LHCN-M2 (cell line): ENCODE measurements around the gene HPX. TPM values are rescaled to one million over a fixed set of nuclear protein-coding genes. Genes with fewer than 3 reads are reported as not detected.

Source experiments
- DNase-seq: peaks from one replicate; pipeline ENCODE4 v3.0.0-alpha.2; 2012; ENCODE audit warnings: low read depth
- total RNA-seq: library from RNA; depleted of rRNA; stranded (reverse); fragments of >200 nt; gene quantifications from 2 replicates; pipeline ENCODE4 v1.2.3, GENCODE V29; 2014

HPX gene
- total RNA-seq, 1 experiment from 2014 or later: not detected

DNA sequence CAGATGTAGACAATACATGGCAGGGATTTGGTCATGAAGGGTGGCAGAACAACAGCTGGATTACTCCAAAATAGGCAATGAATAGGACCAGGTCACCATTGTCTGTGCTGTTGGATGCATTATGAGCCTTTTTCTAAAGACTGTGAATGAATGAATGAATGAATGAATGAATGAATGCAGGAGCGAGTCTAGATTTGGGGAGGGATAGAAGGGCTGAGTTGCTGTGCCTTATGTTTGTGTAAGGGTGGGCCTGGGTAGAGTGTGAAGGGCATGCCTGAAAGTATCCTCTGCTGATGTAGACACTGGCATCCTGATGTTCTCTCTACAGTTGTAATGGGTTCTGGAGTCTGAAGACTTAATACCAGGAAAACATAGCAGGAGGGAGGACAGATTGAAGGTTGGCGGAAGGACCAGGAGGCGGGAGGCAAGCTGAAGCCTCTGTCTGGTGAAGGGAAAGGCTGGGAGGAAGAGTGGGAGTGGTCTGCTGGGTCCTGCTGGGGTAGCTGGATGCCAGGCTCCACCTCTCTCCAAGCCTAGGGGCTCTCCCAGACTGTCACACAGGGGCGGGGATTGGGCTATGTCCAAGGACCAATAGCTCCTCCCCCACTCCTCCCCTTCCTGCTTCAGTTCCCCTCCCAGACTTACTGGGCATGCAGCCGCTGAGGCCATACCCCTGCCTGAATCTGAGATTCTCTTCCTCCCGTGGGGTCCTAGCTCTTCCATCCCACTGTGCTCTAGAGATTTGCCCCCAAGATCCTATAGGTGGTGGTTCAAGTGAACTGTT is 28.1 kb upstream of the HPX start:
- peak; percentile 37 for DNase-seq

DNA sequence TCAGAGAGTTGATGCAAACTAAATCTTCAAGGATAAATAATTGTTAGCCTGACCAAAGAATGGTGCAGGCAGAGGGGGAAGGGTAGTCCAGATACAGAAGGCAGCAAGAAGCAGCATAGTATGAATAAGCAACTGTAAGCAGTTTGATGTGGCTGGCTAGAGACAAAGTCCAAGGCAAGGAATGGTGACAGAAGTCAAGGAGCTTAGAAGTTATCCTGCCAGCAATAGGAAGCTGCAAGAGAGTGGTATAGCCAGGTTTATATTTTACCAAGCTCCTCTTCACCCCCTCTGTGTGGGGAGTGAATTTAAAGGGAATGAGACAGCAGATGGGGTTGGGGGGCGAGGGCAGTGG is 18.3 kb upstream of the HPX start:
- DNase-seq: no peak

DNA sequence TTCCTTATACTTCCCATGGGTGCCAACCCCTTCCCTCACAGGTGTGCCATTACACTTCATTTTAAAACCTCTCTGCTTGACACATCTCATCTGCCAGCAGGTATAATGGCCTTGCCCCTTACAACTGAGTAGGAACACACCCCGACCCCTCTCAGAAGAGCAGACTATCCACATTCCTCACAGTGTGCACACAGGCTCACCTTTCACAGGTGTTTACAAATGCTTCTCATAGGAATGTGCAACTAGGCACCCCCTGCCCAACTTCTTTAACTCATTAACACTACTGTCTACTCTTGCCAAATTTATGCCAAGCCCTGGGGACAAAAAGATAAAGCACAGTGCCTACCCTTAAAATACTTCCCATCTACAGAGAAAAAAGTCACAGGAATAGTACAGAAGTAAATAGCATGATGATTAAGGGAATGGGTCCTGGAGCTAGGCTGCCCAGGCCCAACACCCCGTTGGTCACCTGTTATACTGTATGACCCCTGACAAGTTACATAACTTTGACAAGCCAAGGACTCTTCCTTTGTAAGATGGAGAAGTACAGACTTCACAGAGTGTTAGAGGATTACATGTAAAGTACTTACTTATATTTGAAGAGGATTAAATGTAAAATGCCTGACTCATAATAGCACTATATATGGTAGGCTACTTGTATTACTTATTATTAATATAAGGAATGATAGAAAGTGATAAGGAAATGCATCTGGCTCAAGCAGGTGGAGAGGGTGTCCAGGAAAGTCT is 17.7 kb upstream of the HPX start:
- no peak for DNase-seq

DNA sequence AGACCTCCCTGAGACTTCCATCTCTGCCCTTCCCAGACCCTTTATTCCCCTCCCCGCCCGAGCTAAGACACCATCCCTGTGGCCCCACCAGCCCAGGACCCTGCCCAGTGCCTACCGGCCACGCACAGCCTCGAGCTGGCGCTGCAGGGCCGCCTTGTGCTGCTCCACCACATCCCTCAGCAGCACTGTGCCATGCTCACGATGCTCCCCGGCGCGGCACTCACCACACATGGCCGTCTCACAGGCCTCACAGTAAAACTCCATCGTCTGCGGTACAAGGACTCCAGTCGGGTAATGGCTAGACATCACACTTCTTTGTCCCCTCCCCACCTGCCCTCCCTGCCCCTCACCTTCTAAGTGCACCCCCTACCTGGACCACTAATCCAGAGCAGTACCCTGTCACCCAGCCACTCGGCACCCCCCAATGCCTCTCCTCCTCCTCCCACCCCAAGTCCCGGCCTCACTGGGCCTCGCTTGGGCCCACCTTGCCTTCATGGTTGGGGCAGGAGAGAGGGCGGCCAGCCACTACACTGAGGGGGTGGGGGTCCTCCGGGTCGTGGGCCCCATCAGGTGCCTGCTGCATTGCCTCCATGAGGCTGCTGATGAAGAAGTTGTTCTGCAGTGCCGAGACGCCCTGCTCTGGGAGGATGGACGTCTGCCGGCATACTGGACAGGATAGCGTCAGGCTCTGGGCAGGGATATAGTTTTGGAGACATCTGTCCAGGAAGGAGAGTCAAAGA is 17.0 kb upstream of the HPX start:
- DNase-seq: no peak

DNA sequence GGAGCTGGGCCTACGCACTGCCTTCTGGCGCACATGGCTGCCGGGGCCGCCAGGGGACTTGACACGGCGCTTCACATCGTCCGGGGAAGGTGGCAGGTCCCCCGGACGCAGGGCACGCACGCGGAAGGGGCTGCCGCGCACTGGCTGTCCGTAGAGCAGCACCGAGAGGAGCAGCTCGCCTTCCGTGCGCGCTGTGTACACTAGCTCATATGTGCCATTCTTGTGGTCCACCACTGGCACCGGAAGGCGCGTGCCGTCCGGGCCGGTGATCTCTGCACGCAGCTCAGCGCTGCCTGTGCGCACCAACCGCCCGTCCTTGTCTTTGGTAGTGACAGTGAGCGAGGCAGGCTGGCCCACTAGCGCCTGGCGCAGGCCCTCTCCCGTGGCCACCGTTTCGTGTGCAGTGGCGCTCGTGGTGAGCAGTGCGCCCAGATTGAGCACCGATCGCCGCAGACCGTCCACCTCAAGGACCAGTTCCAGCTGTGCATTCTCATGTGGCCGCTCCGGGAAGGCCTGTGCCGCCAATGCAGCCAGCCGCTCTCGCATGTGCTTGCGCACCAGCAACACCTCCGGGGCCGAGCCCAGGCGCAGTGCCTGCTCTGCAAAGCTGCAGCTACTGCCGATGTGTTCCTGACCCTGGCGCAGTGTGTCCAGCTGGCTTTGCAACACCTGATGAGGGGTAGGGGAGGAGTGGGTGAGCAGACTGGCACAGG is 15.7 kb upstream of the HPX start:
- no peak for DNase-seq

DNA sequence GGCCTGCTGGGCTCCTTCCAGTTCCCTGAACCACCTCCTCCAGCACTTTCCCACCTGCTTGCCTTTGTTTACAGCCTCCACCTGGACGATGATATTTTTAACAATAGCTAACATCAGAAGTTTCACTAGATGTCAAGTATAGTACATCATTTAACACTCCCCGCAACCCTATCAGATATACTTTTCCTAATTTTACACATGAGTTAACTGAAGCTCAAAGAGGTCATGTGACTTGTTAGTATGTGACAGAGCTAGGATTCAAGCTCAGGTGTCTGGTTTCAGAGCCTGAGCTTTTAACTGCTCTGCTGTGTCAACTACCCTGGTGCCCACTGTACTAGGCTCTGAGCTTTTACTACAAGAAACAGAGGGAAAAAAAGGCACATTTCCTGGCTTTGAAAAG is 14.3 kb upstream of the HPX start:
- DNase-seq: no peak

DNA sequence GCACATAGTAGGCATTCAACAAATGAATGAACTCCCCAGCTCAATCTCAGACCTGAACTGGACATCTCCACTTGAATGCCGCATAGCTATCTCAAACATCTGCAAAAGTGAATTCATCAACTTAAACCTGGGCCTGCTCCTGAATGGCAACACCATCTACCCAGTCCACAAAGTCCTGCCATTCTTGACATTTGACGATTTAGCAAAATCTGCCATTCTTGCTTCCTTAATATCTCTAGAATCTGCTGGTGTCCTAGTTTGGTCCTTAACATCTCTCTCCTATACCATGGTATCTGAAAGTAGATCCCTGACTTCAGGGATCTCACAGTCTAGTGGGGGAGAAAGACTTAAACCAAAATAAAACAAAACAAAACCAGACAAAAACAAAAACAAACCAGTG is 12.4 kb upstream of the HPX start:
- DNase-seq: no peak

DNA sequence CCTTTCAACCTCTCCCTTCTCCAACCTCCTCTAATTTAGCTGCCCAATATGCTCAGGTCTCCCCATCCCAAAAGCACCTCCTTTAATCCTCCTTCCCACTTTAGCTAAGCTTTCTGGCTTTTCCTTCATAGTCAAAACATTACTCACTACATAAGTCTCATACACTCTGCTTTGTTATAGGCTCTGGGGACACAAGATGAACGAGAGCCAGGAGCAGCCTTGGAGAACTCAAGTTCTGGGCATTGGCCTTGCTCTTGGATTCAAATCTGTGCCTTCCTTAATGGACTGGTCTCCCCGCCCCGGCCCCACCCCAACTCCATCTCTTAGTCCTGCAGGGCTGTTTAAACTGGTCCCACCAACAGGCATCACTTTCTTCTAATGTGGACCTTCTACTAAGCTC is 11.4 kb upstream of the HPX start:
- peak; percentile 30 for DNase-seq

DNA sequence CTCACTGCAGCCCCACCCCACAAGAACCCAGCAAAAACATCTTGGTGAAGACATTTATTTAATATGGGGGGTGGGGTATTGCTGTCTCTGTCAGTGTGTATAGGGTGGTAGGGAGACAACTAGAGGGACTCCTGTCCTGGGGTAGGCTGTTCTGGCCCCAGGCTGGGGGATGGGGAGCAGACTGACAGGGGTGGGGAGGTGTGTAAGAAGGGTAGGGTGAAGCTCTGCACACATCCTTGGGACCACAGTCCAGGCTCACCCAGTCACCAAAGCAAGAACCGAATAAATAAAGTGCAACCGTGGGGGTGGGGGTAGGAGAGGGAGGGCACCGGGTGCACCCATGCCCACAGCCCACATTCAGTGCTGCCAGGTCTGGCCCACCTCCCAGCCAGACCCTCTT is 7.8 kb upstream of the HPX start:
- DNase-seq: no peak

DNA sequence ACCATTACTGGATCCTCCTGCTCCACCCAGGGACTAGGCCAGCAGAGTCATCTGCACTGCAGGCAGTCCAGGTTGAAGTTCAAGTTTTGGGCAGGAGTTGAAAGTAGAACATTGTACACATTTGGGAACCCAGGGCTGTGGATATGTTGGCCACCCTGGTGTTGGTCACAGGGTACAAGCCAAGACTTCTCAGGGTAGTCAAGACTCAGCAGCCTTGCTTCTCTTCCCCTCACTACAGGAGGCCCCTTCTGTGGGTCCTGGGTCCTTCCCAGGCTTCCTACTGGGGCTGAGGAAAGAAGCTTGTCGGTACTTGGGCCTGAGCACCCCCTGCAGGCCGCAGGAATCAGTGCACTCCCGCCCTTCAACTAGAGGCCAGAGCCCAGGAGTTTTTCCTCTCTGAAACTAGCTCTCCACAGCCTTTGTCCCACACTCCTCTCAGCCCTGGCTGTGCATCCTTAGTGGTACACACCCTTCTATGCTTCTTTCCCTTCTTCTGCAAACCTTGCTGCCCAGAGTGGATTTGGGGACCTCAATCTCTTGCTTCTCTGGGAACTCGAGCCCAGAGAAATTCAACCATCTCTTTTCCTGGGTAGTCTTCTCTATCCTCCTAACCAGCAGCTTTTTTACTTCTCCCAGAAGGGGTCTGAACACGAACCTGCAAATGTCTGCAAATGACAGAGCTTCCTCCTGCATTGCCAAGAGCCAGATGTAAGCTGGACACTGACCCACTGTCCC is 2.6 kb upstream of the HPX start:
- DNase-seq: peak; percentile 38

DNA sequence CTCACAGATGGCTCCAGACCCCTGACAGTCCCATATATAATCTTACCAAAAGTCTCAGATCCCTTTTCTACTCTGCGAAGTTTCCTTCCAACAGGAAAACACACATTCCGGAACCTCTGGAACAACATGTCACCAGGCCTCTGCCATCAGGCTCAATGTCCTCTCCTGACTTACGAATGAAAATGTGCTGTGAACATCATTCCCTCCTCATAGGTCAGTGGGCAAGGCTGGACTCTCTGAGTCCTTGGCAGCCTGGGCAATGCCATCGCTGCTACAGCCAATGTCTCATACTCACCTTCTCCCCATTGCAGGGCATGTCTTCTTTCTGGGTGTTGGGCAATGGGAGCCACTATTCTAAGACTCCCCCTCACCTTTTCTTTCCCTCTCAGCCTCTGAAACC is 1.7 kb upstream of the HPX start:
- no peak for DNase-seq

DNA sequence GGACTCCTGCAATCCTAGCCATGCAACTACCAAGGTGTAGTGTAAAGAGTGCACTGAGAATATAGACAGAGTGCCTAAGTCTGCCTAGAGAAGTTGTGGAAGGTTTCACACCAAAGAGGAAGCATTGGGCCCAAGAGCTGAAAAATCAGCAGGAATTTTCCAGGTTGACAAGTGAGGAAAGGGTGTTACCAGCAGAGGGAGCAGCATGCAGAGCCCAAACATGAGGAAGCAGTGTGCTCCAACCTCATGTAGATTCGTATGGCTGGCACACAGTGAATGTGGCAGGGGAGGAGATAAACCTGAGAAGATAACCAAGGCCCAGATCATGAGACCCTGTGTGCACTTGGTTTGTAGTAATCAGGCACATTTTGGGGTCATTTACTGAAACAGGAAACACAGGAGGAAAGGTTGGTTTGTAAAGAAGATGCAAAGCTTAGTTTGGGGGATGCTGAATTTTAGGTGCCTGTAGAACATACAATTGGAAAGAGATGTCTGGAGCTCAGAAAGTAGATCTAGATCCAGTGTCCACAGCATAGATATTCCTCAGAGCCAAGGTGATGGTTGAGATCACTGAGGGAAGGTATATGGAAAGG is 1.7 kb downstream of the HPX start:
- peak; percentile 46 for DNase-seq

DNA sequence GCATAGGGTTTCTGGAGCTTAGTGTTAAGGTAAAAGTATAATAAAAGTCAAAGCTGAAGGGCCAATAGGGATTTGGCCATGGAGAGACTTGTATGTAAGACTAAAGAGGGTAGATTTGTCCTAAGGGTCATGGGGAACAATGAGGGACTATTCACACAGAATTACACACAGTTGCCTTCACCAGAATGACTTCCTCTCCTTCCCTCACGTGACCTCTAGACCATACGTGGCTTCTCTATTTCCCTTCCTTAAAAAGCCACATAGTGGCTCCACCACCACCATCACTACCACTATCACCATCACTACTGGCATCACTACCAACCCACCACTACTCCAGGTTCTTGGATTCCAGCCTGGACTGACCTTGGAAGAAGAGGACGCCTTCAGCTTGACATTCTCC is 2.8 kb downstream of the HPX start:
- no peak for DNase-seq

DNA sequence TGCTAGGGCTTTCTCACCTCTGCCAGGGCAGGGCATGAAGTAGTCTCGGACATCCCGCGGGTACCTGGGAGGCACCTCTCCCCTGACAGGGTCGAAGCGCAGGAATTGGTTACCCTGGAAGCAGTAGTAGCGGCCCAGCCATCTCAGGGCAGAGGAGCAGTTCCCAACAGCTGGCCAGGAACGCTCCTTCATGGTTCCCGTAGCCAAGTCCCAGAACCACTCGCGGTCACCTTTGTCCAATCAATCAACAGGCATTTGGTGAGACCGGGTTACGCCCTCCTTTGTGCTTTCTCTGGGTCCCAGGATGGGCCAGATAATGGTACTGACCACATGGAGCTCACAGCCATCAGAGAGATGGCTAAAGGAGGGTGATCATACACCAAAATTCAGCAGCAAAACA is 3.4 kb downstream of the HPX start:
- no peak for DNase-seq

DNA sequence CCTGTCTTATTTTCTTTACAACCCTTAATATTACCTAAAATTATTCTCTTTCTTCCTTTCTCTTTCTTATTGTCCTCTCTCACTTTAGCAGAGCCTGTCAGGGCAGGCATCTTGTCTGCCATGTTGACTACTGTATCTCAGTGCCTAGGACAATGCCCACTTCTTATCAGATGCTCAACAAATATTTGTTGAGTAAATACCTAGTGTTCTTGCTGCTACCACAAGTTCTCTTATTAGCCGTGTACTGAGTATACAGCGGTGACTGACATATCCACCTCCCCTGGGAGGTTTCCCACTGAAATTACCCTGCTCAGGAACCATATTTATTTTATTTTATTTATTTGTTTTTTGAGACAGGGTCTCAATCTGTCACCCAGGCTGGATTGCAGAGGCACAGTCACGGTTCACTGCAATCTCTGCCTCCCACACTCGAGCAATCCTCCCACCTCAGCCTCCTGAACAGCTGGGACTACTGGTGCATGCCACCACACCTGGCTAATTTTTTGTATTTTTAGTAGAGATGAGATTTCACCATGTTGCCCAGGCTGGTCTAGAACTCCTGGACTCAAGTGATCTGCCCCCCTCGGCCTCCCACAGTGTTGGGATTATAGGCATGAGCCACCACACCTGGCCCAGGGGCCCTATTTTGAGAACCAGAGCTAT is 6.7 kb downstream of the HPX start:
- no peak for DNase-seq

DNA sequence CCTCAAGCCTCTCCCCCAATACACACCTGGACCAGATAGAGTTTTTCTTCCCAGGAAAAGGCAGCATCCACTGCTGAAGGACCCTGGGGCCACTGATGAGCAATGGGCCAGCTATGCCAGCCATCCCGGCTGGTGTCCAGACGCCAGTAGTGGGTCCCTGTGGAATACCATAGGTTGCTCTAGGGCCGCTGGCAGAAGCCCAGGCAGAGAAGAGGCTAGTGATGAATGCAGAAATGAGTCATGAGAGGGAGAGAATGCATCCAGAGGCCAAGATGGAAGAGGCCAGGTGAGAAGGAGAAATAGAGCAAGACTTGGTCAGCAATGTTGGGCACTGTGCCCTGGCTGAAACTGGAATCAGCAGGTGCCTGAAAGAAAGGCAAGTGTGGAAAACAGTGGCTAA is 8.9 kb downstream of the HPX start:
- peak; percentile 93 for DNase-seq

DNA sequence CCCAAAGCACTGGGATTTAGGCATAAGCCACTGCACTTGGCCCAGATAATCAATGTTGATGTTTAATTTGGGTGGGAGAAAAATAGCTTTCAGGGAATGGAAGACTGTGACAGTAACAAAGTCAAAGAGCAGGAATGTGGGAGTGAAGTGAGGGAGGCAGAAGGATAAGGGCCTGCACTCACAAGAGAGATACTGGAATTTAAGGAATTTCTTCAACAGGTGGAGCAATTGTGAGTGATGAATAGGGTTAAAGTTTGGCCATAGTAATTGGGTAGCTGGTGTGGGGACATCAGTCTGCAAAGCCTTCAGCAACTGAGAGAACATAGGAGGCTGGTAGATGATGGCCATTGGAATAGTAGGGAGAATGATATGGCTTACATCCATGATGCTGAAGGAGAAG is 13.3 kb downstream of the HPX start:
- DNase-seq: no peak

DNA sequence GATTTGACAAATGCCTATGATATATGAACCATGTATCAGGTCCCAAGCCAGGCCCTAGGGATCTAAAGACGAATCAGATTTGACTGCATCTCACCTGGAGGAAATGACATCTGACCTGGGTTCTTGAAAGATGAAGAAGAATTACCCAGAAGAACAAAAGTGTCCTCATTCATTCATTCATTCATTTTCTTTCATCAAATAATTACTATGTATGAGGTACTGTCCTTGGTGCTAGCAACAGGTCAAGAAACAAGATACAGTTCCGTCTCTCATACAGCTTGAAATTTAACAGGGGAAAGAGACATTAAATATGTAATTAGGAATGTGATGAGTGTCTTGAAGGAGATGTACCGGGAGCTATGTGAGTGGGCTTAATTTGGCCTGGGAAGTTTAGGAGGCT is 20.1 kb downstream of the HPX start:
- no peak for DNase-seq

DNA sequence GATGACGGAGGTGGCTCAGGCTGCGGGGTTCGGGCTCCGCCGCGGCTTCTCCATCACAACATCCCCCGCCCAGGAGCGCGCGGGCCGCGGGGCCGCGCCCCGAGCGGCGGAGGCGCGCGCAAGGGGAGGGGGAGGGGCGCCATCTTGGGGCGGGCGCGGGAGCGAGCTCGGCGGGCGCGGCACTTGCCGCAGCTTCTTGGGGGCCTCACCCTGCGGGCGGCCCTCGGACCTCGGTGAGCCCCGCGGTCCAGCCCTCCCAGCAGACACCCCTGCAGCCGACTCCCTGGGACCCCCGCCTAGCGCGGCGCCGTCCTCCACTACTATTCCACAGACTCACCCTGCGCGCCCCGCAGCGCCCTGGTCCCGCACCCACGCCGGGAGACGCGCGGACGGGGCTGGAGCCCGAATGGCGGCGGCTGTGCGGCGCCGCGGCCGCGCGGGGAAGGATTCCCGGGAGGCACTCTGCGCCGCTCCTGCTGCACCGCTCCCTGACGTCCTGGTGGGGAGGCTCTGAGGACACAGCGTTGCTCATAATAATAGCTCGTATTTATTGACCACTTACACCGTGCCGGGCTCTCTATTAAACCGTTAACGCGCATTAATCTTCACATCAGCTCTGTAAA is 21.7 kb downstream of the HPX start, which contains the start of gene APBB1:
Gene APBB1, minus strand, starts transcription at position 86 of the 623 bp plus-strand sequence. CDS start 7,747 bp downstream, outside the sequence.
- DNase-seq: peak; percentile 33

DNA sequence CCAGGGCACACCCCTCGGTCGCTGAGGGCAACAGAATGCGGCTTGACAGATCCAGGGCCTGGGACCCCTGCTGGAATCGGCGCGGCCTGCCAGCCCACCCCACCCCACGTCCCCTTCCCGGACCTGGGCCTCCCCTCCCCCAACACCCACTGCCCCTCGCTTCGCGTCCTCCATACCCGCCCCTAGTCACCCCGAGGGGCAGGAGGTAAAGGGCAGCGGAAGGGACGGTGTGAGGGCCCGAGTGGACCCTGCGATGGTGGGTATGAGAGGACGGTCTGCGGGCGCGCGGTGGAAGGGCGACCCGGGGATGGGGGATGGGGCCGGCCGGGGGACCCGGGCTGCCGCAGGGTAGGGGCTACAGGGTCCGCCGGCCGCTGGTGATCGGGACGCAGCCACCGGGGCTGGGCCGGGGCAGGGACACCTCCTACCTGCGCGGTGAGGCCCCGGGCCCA is 22.2 kb downstream of the HPX start:
- DNase-seq: no peak
